Measurements from ENCODE around the gene GNAZ. TPM values are rescaled to one million over a fixed set of nuclear protein-coding genes. Genes with fewer than 3 reads are reported as not detected.

The GNAZ gene
- total RNA-seq, 1 experiment from 2014 or later = 3.4 TPM

- no peak for DNase-seq (ENCODE audit: low spot score)
Measured at GRCh38 chr22:23076896-23077572, 6.7 kb downstream of the GNAZ start.

GRCh38 chr22:23077627-23078461 lies 7.5 kb downstream of the GNAZ start:
- DNase-seq (ENCODE audit: low spot score) = no peak

GRCh38 chr22:23078462-23078787 lies 8.1 kb downstream of the GNAZ start:
- no peak for DNase-seq (ENCODE audit: low spot score)

- no peak for DNase-seq (ENCODE audit: low spot score)
Measured at GRCh38 chr22:23079240-23079768, 9.0 kb downstream of the GNAZ start.

GRCh38 chr22:23079814-23080521 lies 9.6 kb downstream of the GNAZ start:
- no peak for DNase-seq (ENCODE audit: low spot score)

- DNase-seq (ENCODE audit: low spot score) = no peak
Measured at GRCh38 chr22:23080613-23081290, 10.4 kb downstream of the GNAZ start.

- DNase-seq (ENCODE audit: low spot score) = no peak
Measured at GRCh38 chr22:23082534-23083314, 12.4 kb downstream of the GNAZ start.

- DNase-seq (ENCODE audit: low spot score) = no peak
Measured at GRCh38 chr22:23083315-23084021, 13.1 kb downstream of the GNAZ start.

- DNase-seq (ENCODE audit: low spot score) = no peak
Measured at GRCh38 chr22:23084453-23085350, 14.4 kb downstream of the GNAZ start.

- no peak for DNase-seq (ENCODE audit: low spot score)
Measured at GRCh38 chr22:23085351-23085671, 15.0 kb downstream of the GNAZ start.

- no peak for DNase-seq (ENCODE audit: low spot score)
Measured at GRCh38 chr22:23085785-23086184, 15.5 kb downstream of the GNAZ start.

- no peak for DNase-seq (ENCODE audit: low spot score)
Measured at GRCh38 chr22:23086263-23086662, 15.9 kb downstream of the GNAZ start.

- DNase-seq (ENCODE audit: low spot score) = no peak
Measured at GRCh38 chr22:23086787-23087186, 16.5 kb downstream of the GNAZ start.

GRCh38 chr22:23088199-23088604 lies 17.9 kb downstream of the GNAZ start:
- no peak for DNase-seq (ENCODE audit: low spot score)

- no peak for DNase-seq (ENCODE audit: low spot score)
Measured at GRCh38 chr22:23089010-23089409, 18.7 kb downstream of the GNAZ start.

GRCh38 chr22:23089633-23090456 lies 19.5 kb downstream of the GNAZ start:
- DNase-seq (ENCODE audit: low spot score) = no peak

GRCh38 chr22:23090457-23090835 lies 20.1 kb downstream of the GNAZ start:
- no peak for DNase-seq (ENCODE audit: low spot score)

- no peak for DNase-seq (ENCODE audit: low spot score)
Measured at GRCh38 chr22:23091760-23092159, 21.4 kb downstream of the GNAZ start.
